ENCODE data around the gene PLEKHG4B. TPM values are rescaled to one million over a fixed set of nuclear protein-coding genes. Genes with fewer than 3 reads are reported as not detected.
"Not testable (repeated sequence)": the region's sequence is repeated elsewhere in the genome, so short reads cannot be mapped to it uniquely, and the experiment has no call there.

Gene PLEKHG4B
- polyA plus RNA-seq, 1 experiment = 1.4 TPM

- ChIA-PET CTCF (interaction anchor here (0.5 to 2.7 kb wide), 12 partner anchors 8 to 178 kb away, joined by 3 to 7 read pairs (median 3); no protein-coding TSS in a partner anchor), POLR2A (no interaction called here)
- H3K27me3 ChIP-seq (ENCODE audit: control insufficient read depth, insufficient read depth, low read length) = no peaks in the 10 kb centered on the region
- TF ChIP-seq, protein P1, sequence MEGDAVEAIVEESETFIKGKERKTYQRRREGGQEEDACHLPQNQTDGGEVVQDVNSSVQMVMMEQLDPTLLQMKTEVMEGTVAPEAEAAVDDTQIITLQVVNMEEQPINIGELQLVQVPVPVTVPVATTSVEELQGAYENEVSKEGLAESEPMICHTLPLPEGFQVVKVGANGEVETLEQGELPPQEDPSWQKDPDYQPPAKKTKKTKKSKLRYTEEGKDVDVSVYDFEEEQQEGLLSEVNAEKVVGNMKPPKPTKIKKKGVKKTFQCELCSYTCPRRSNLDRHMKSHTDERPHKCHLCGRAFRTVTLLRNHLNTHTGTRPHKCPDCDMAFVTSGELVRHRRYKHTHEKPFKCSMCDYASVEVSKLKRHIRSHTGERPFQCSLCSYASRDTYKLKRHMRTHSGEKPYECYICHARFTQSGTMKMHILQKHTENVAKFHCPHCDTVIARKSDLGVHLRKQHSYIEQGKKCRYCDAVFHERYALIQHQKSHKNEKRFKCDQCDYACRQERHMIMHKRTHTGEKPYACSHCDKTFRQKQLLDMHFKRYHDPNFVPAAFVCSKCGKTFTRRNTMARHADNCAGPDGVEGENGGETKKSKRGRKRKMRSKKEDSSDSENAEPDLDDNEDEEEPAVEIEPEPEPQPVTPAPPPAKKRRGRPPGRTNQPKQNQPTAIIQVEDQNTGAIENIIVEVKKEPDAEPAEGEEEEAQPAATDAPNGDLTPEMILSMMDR (IDR thresholded peaks at IDR 0.05; ENCODE audit: insufficient read depth, low read depth, low read length) = 0 out of 2 replicates have a peak, but pooled peaks have one; percentile 12
- no peaks in the 10 kb centered on the region for H3K36me3 ChIP-seq (ENCODE audit: control insufficient read depth, insufficient read depth, low read length)
- H3K4me3 ChIP-seq (ENCODE audit: low read depth, low read length) = peak overlapping the region; percentile 96
- no peak for DNase-seq (ENCODE audit: low read depth)
These were observed 126.7 kb downstream of the PLEKHG4B start for GRCh38 chr5:218457-219291.

GRCh38 chr5:219460-219863 lies 127.5 kb downstream of the PLEKHG4B start:
- POLR2A ChIA-PET = no interaction called here
- H3K4me3 ChIP-seq (ENCODE audit: low read depth, low read length) = peak overlapping the region; percentile 96
- no peak for DNase-seq (ENCODE audit: low read depth)
- peaks cover 2% of the 10 kb centered on the region for H3K36me3 ChIP-seq (ENCODE audit: control insufficient read depth, insufficient read depth, low read length)
- CTCF ChIA-PET = interaction anchor here (0.5 to 2.7 kb wide), 5 partner anchors 12 to 82 kb away, joined by 3 to 7 read pairs (median 3); no protein-coding TSS in a partner anchor
- H3K27me3 ChIP-seq (ENCODE audit: control insufficient read depth, insufficient read depth, low read length) = no peaks in the 10 kb centered on the region
- TF ChIP-seq, protein P1 (IDR thresholded peaks at IDR 0.05; ENCODE audit: insufficient read depth, low read depth, low read length) = no peak

DNA sequence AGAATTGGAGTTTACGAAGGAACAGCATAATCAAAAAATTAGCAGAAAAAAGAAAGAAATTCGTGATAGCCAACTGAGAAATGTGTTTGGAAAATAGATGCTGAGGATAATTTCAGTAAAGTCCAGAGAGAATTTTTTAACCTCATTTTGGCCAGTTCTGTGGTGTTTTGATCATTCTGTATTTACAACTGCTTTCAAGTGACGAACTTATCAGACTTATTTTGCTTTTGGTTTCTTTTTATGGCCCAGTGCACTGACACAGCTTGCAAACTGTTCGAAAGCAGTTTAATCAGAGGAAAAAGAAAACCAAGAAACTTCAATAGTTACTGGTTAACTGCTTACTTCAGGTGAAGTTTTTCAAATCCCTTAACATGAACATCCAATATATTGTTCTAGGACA lies 128.0 kb downstream of the PLEKHG4B start:
- peak overlapping the region; percentile 96 for H3K4me3 ChIP-seq (ENCODE audit: low read depth, low read length)
- H3K36me3 ChIP-seq (ENCODE audit: control insufficient read depth, insufficient read depth, low read length) = peaks cover 4% of the 10 kb centered on the region
- no peak for DNase-seq (ENCODE audit: low read depth)
- ChIA-PET CTCF (interaction anchor here (0.7 to 2.7 kb wide), 3 partner anchors 12 to 33 kb away, joined by 3 to 7 read pairs (median 4); no protein-coding TSS in a partner anchor), POLR2A (no interaction called here)
- TF ChIP-seq, protein P1 (IDR thresholded peaks at IDR 0.05; ENCODE audit: insufficient read depth, low read depth, low read length) = no peak
- no peaks in the 10 kb centered on the region for H3K27me3 ChIP-seq (ENCODE audit: control insufficient read depth, insufficient read depth, low read length)

DNA sequence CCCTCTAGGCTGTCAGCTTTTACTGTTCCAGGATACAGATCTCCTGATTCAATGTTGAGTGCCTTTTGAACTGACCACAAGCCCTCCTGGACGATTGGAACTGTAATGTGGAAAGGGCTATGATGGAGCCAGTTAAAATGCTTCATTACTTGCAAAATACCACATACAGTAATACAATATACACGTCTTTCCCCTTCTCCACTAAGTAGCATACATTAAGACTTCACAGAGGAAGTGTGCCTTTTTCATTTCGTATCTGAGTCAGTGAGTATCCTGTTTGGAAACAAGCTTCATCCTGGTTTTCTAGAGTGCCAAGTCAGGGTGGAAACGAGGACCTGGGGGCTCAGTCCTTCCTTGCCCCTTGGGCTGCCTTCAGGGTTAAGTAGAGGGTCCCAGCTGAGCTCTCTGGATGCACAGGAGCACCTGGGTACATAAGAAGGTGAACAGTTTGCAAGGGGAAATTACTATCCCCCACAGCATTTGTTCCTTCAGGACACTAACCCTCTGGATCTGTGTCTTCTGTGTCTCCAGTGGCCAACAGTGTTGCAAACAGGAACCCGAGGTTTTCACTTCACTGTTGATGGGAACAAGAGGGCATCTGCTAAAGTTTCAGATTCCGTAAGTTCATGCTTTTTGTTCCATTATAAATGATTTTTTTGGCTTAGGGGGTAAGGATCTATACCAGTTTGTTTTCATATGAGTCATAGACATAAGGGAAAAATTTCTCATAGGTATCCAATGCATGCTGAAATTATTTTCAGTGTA lies 131.2 kb downstream of the PLEKHG4B start:
- CTCF ChIA-PET; DNase-seq (ENCODE audit: low read depth); POLR2A ChIA-PET: not testable (repeated sequence)

GRCh38 chr5:223791-224190 lies 131.8 kb downstream of the PLEKHG4B start:
- TF ChIP-seq, protein P1 (IDR thresholded peaks at IDR 0.05; ENCODE audit: insufficient read depth, low read depth, low read length) = no peak
- CTCF ChIA-PET = no interaction called here
- DNase-seq (ENCODE audit: low read depth) = no peak
- H3K27me3 ChIP-seq (ENCODE audit: control insufficient read depth, insufficient read depth, low read length) = no peaks in the 10 kb centered on the region
- no peak overlapping the region for H3K4me3 ChIP-seq (ENCODE audit: low read depth, low read length)
- POLR2A ChIA-PET = no interaction called here
- H3K36me3 ChIP-seq (ENCODE audit: control insufficient read depth, insufficient read depth, low read length) = peaks cover 25% of the 10 kb centered on the region

More for the DNA sequence above, 131.2 kb downstream of the PLEKHG4B start:
- not testable (repeated sequence) for H3K27me3 ChIP-seq (ENCODE audit: control insufficient read depth, insufficient read depth, low read length); H3K4me3 ChIP-seq (ENCODE audit: low read depth, low read length)
- H3K36me3 ChIP-seq (ENCODE audit: control insufficient read depth, insufficient read depth, low read length) = peaks cover 23% of the 10 kb centered on the region
